Fibroblast of pulmonary artery (primary cell): ENCODE data around the gene KCNIP1.

Experiments
- DNase-seq: peaks from one replicate; pipeline ENCODE4 v3.0.0-alpha.2; 2010; ENCODE audit warnings: low read depth
- H3K4me3 ChIP-seq: replicated peaks from 2 replicates; pipeline ENCODE4 v1.5.1; 2011; ENCODE audit warnings: low read depth, mild to moderate bottlenecking, control low read depth, low read length, moderate library complexity
- CTCF ChIP-seq: IDR thresholded peaks from 2 replicates; pipeline ENCODE4 v1.5.1; 2011; ENCODE audit warnings: mild to moderate bottlenecking, control low read depth, low read length, inconsistent platforms; ENCODE audit errors: missing control alignments

The KCNIP1 gene

GRCh38 chr5:170496662-170497028 lies 7.2 kb upstream of the KCNIP1 start:
- H3K4me3 ChIP-seq = no peak overlapping the region
- no peak for DNase-seq
- TF ChIP-seq CTCF = no peak

- H3K4me3 ChIP-seq = no peak overlapping the region
- no peak for TF ChIP-seq CTCF
- no peak for DNase-seq
Measured at GRCh38 chr5:170497311-170498038, 6.3 kb upstream of the KCNIP1 start.

GRCh38 chr5:170498811-170499351 lies 4.9 kb upstream of the KCNIP1 start:
- TF ChIP-seq CTCF = no peak
- no peak for DNase-seq

GRCh38 chr5:170499621-170500020 lies 4.2 kb upstream of the KCNIP1 start:
- TF ChIP-seq CTCF = no peak
- H3K4me3 ChIP-seq = no peak overlapping the region
- no peak for DNase-seq

More at GRCh38 chr5:170498811-170499351, 4.9 kb upstream of the KCNIP1 start:
- no peak overlapping the region for H3K4me3 ChIP-seq

- no peak overlapping the region for H3K4me3 ChIP-seq
- no peak for DNase-seq
- TF ChIP-seq CTCF = no peak
Measured at GRCh38 chr5:170501361-170501760, 2.5 kb upstream of the KCNIP1 start.

- H3K4me3 ChIP-seq = no peak overlapping the region
- no peak for DNase-seq
- TF ChIP-seq CTCF = no peak
Measured at GRCh38 chr5:170501931-170502330, 1.9 kb upstream of the KCNIP1 start.
